Ovary (tissue), 9 donors: Measurements from ENCODE around the gene EXT2. TPM values are rescaled to one million over a fixed set of nuclear protein-coding genes. Genes with fewer than 3 reads are reported as not detected.

ENCODE experiments used
- DNase-seq, 5 donors: peaks; one replicate each; pipeline ENCODE4 v3.0.0-alpha.2; 2019 to 2020
- H3K27ac ChIP-seq, 2 donors: fragments of 200-600 bp; one replicate each; pipeline versions ENCODE4 v1.5.1 to v1.8.0; 2019 to 2022
- H3K27me3 ChIP-seq: fragments of 200-600 bp; one replicate; pipeline ENCODE4 v1.8.0; 2022
- H3K36me3 ChIP-seq: fragments of 200-600 bp; sonication (generic); one replicate; pipeline ENCODE4 v1.5.1; 2019
- H3K4me1 ChIP-seq: one replicate; pipeline ENCODE4 v1.8.1; 2013; ENCODE audit warnings: mild to moderate bottlenecking, moderate library complexity; ENCODE audit not compliant: insufficient read depth
- H3K4me3 ChIP-seq: fragments of 200-600 bp; sonication (generic); one replicate; pipeline ENCODE4 v1.5.1; 2017
- H3K9me3 ChIP-seq, 2 donors: fragments of 200-600 bp in 1 of 2; sonication (generic) in 1 of 2; one replicate each; pipeline versions ENCODE4 v1.5.1 to v1.8.1; 2013 to 2019; ENCODE audit warnings: mild to moderate bottlenecking in 1 of 2, moderate library complexity in 1 of 2
- CTCF ChIP-seq, 3 donors: fragments of 450-650 bp in 2 of 3; fragments of 200-600 bp in 1 of 3; IDR thresholded peaks; one replicate each; pipeline versions ENCODE4 v1.5.1 to v1.8.0; 2016 to 2022; ENCODE audit warnings: antibody characterized with exemption in 3 of 3, mild to moderate bottlenecking in 1 of 3
- EP300 ChIP-seq: sonication (generic); formaldehyde crosslinking; IDR thresholded peaks from one replicate; pipeline ENCODE4 v1.6.1; 2017; ENCODE audit warnings: antibody characterized with exemption
- POLR2A ChIP-seq: fragments of 450-650 bp; IDR thresholded peaks from one replicate; pipeline ENCODE4 v1.6.1; 2017; ENCODE audit warnings: antibody characterized with exemption, mild to moderate bottlenecking, moderate library complexity
- WGBS, 3 donors: extraction: QIAGEN DNeasy Blood & Tissue Kit in 1 of 3; methylation state at CpG; one replicate each; pipeline versions ENCODE4 v1.1.5 to v1.1.7; 2013 to 2017; 5-methylcytosine and 5-hydroxymethylcytosine counted together
- intact Hi-C, 4 donors: fragments of 100-400 bp; cut with DNase I; formaldehyde crosslinking; loops; one replicate each; pipeline versions ENCODE4 v1.11.0 to v1.15.1; 2022 to 2023
- polyA plus RNA-seq, 2 donors: library from polyadenylated mRNA; stranded (reverse); fragments of 200-250 nt in 1 of 2; fragments of 350-450 nt in 1 of 2; fragmentation: Illumina TruSeq in 1 of 2; extraction: RNeasy Lipid Tissue Mini Kit (QIAGEN cat#74804) in 1 of 2; gene quantifications; one replicate each; pipeline ENCODE4 v1.2.3, GENCODE V29; 2013 to 2014
- total RNA-seq, 7 donors: library from RNA; depleted of rRNA in 2 of 7; stranded (reverse); fragments of >200 nt in 2 of 7; fragmentation: NEBNext Ultra II Directional in 3 of 7; extraction: Animal tissue kit (Norgen Biotek cat#: 25700) in 3 of 7; gene quantifications; one replicate each; pipeline versions ENCODE4 v1.1.0 to v1.2.4, GENCODE V29; 2016 to 2023
- donor health status: DM: no; HTN: no; CAD: no; lungs with moderate emphysema.
- donor health status: DM: no; HTN: no; CAD: no.
- donor health status: Bipolar disorder and iron deficiency.
- donor health status: DM: yes; HTN: yes; CAD: no.
- donor health status: DM: no; HTN: no; CAD: no.
- donor health status: DM: yes; HTN: yes; CAD: no.

The EXT2 gene
- total and polyA plus RNA-seq, 9 donors: 38.0 to 88.8 (median 47.1) TPM

DNA sequence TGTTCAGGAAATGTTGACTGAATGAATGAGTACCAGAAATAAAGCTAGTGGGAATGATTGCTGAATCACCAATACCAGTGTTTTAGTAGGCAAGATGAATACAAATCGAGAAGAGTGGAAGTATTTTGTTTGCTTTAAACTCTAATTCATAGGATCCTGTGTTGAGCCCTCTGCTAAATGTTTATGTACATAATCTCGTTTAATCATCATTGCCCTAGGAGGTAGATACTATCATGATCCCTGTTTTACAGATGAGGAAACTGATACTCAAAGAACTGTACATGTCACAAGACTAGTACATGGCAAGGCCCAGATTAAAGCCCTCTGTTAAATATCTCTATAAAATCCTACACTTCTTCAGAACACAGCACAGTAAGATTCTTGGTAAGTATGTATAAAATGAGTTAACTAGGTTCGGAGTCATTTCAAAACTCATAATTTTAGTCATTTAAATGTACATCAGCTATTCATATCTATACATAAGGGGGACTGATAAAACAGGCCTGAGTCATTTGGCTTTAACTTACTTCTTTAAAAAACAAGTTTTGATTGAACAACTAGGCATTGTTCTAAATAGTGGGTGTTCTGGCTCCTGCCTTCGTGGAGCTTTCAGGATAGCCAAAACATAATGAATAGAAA is 97.1 kb downstream of the EXT2 start:
- Histone ChIP-seq H3K4me1 (no peaks in the 10 kb centered on the region), H3K9me3 (no peaks in the 10 kb centered on the region), H3K4me3 (no peak overlapping the region), H3K27me3 (no peaks in the 10 kb centered on the region), H3K36me3 (no peaks in the 10 kb centered on the region), H3K27ac (no peak overlapping the region)
- DNase-seq: no peak
- TF ChIP-seq POLR2A (no peak), EP300 (no peak), CTCF (IDR thresholded peaks at IDR 0.05) (no peak)
- 81 to 89% (median 88%) methylated on average over 4 of the region's 4 CpGs for WGBS, 3 donors
- intact Hi-C loops: no loop called here

DNA sequence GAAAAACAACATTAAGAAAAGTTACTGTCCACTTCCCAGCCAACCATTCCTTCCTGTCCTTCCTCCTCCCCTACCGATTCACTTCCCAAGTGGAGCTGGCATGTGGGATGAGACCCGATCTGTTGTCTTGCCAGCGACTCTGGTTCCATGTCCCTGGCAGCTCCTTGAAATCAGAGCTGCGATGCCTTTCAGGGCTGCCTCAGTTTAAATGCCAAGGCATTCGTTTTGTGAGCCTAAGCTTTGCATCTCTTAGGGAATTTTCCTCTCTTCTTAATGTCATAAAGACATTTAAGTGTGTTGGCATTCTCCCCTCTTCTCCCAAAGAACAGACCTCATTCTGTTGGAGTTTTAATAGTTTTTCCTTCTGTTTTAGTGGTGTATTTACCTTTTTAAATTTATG is 98.4 kb downstream of the EXT2 start:
- Histone ChIP-seq H3K4me3 (no peak overlapping the region), H3K27ac (no peak overlapping the region), H3K27me3 (no peaks in the 10 kb centered on the region), H3K4me1 (peaks cover 1% of the 10 kb centered on the region), H3K9me3 (no peaks in the 10 kb centered on the region), H3K36me3 (no peaks in the 10 kb centered on the region)
- DNase-seq: no peak
- no peak for TF ChIP-seq POLR2A
- TF ChIP-seq EP300: no peak
- no peak for TF ChIP-seq CTCF (IDR thresholded peaks at IDR 0.05)
- intact Hi-C loops: no loop called here
- WGBS, 3 donors: 93 to 95% (median 94%) methylated on average over 5 of the region's 5 CpGs

DNA sequence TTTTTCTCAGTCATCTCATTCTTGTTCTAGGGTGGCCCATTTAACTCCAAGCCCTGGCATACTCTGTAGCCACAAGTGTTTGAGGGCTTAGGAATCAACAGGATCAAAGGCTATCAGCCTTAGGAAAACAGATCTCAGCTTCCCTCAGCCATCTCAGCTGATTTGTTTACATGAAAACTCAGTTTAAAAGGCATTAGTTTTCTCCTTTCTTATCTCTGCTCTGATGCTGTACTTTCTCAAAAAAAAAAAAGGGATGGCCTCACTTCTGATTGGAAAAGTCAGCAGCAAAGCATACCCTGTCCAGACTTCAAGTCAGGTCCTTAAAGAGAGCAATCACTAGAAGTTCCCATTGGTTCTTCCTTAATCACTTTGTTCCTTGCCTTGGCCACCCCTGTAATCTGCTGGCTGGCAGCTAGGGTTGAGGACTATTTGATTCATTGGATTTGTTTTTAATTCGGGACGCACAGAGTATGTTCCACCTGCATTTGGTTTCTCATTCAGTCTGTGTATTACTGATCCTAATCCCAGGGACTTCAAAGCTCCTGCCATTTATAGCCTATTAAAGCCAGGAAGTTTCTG is 102.8 kb downstream of the EXT2 start:
- whole genome bisulfite sequencing, 3 donors: 45 to 63% (median 60%) methylated on average over 2 of the region's 2 CpGs
- H3K4me3 ChIP-seq: no peak overlapping the region
- no peak for TF ChIP-seq POLR2A
- no peak for TF ChIP-seq EP300
- TF ChIP-seq CTCF (IDR thresholded peaks at IDR 0.05): no peak
- H3K27ac ChIP-seq: no peak overlapping the region
- DNase-seq: no peak
- H3K27me3 ChIP-seq: no peaks in the 10 kb centered on the region
- no peaks in the 10 kb centered on the region for H3K36me3 ChIP-seq
- peaks cover 1% of the 10 kb centered on the region for H3K4me1 ChIP-seq
- no peaks in the 10 kb centered on the region for H3K9me3 ChIP-seq
- intact Hi-C loops: no loop called here

GRCh38 chr11:44199298-44199697 is 103.8 kb downstream of the EXT2 start:
- 86 to 91% (median 86%) methylated on average over 1 of the region's 1 CpG for WGBS, 3 donors
- H3K27ac ChIP-seq: no peak overlapping the region
- no peaks in the 10 kb centered on the region for H3K27me3 ChIP-seq
- no peak for TF ChIP-seq CTCF (IDR thresholded peaks at IDR 0.05)
- TF ChIP-seq EP300: no peak
- no peak for TF ChIP-seq POLR2A
- peaks cover 1% of the 10 kb centered on the region for H3K4me1 ChIP-seq
- H3K36me3 ChIP-seq: no peaks in the 10 kb centered on the region
- H3K9me3 ChIP-seq: no peaks in the 10 kb centered on the region
- H3K4me3 ChIP-seq: no peak overlapping the region
- intact Hi-C loops: no loop called here
- DNase-seq: no peak
